Measurements from ENCODE around the gene GZMH. TPM values are rescaled to one million over a fixed set of nuclear protein-coding genes. Genes with fewer than 3 reads are reported as not detected.

Gene GZMH
- polyA plus RNA-seq, 3 donors, result 0.15 to 1.6 (median 0.94) TPM

GRCh38 chr14:24563505-24563904, 46.0 kb downstream of the GZMH start:
- H3K4me3 ChIP-seq (replicated peaks in 1 of 3; ENCODE audit: low read depth in 2 of 3, low read length in 3 of 3), result no peak overlapping the region
- Mint-ChIP-seq H3K27me3 (ENCODE audit: low read depth in 3 of 3) (peaks cover 0 to 5% (median 1%) of the 10 kb centered on the region in 3 donors), H3K4me3 (no peak overlapping the region), H3K27ac (no peak overlapping the region), H3K4me1 (no peaks in the 10 kb centered on the region), H3K36me3 (no peaks in the 10 kb centered on the region), H3K9me3 (peaks cover 17 to 31% (median 22%) of the 10 kb centered on the region in 7 donors)
- no peak overlapping the region for H3K9ac ChIP-seq (ENCODE audit: insufficient read depth, low read length, poor library complexity, severe bottlenecking)
- H3K27ac ChIP-seq (ENCODE audit: low read depth in 1 of 2, low read length in 2 of 2), result no peak overlapping the region
- no peak overlapping the region for H3K4me2 ChIP-seq (replicated peaks; ENCODE audit: extremely low read depth, low read length, poor library complexity, severe bottlenecking)
- 100% methylated on average over 1 of the region's 3 CpGs for WGBS (ENCODE audit: insufficient coverage)
- H4K20me1 ChIP-seq (ENCODE audit: insufficient read depth, low read length), result no peaks in the 10 kb centered on the region
- no peaks in the 10 kb centered on the region for H3K36me3 ChIP-seq (replicated peaks in 1 of 2; ENCODE audit: control insufficient read depth in 1 of 2, insufficient read depth in 2 of 2, low read length in 2 of 2)
- no peaks in the 10 kb centered on the region for H3K27me3 ChIP-seq (ENCODE audit: control insufficient read depth in 2 of 2, insufficient read depth in 2 of 2, low read length in 2 of 2)
- H3K9me3 ChIP-seq (replicated peaks in 1 of 2; ENCODE audit: control insufficient read depth in 1 of 2, insufficient read depth in 1 of 2, low read length in 2 of 2), result peaks cover 17 to 27% of the 10 kb centered on the region in 2 donors
- no peaks in the 10 kb centered on the region for H3K79me2 ChIP-seq (ENCODE audit: insufficient read depth, low read length)
- H3K4me1 ChIP-seq (ENCODE audit: control insufficient read depth in 1 of 2, insufficient read depth in 2 of 2, low read length in 2 of 2), result no peaks in the 10 kb centered on the region
- DNase-seq, result no peak
- intact Hi-C loops (cut with micrococcal nuclease), result no loop called here
- no peak for TF ChIP-seq CTCF (IDR thresholded peaks at IDR 0.05)
- H2AFZ ChIP-seq (ENCODE audit: insufficient read depth, low read depth, low read length, poor library complexity, severe bottlenecking), result no peak overlapping the region

GRCh38 chr14:24556756-24557155, 52.7 kb downstream of the GZMH start:
- no peak overlapping the region for H3K4me2 ChIP-seq (replicated peaks; ENCODE audit: extremely low read depth, low read length, poor library complexity, severe bottlenecking)
- H3K9me3 Mint-ChIP-seq, result peaks cover 0 to 4% (median 2%) of the 10 kb centered on the region in 7 donors
- no peaks in the 10 kb centered on the region for H3K4me1 Mint-ChIP-seq
- no peak for TF ChIP-seq CTCF (IDR thresholded peaks at IDR 0.05)
- no CpG with 5 or more reads among the region's 4 CpGs for WGBS (ENCODE audit: insufficient coverage)
- H3K27me3 ChIP-seq (ENCODE audit: control insufficient read depth in 2 of 2, insufficient read depth in 2 of 2, low read length in 2 of 2), result no peaks in the 10 kb centered on the region
- no peaks in the 10 kb centered on the region for H3K79me2 ChIP-seq (ENCODE audit: insufficient read depth, low read length)
- H3K9ac ChIP-seq (ENCODE audit: insufficient read depth, low read length, poor library complexity, severe bottlenecking), result no peak overlapping the region
- H3K4me3 ChIP-seq (replicated peaks in 1 of 3; ENCODE audit: low read depth in 2 of 3, low read length in 3 of 3), result no peak overlapping the region
- no peaks in the 10 kb centered on the region for H3K36me3 ChIP-seq (replicated peaks in 1 of 2; ENCODE audit: control insufficient read depth in 1 of 2, insufficient read depth in 2 of 2, low read length in 2 of 2)
- H3K27ac Mint-ChIP-seq, result no peak overlapping the region
- no peak overlapping the region for H3K4me3 Mint-ChIP-seq
- H3K4me1 ChIP-seq (ENCODE audit: control insufficient read depth in 1 of 2, insufficient read depth in 2 of 2, low read length in 2 of 2), result no peaks in the 10 kb centered on the region
- no peak for DNase-seq
- H3K36me3 Mint-ChIP-seq, result no peaks in the 10 kb centered on the region
- no peak overlapping the region for H3K27ac ChIP-seq (ENCODE audit: low read depth in 1 of 2, low read length in 2 of 2)
- intact Hi-C loops (cut with micrococcal nuclease), result no loop called here
- H4K20me1 ChIP-seq (ENCODE audit: insufficient read depth, low read length), result no peaks in the 10 kb centered on the region
- H2AFZ ChIP-seq (ENCODE audit: insufficient read depth, low read depth, low read length, poor library complexity, severe bottlenecking), result no peak overlapping the region
- H3K27me3 Mint-ChIP-seq (ENCODE audit: low read depth in 3 of 3), result peaks cover 0 to 1% (median 0%) of the 10 kb centered on the region in 3 donors
- no peaks in the 10 kb centered on the region for H3K9me3 ChIP-seq (replicated peaks in 1 of 2; ENCODE audit: control insufficient read depth in 1 of 2, insufficient read depth in 1 of 2, low read length in 2 of 2)

Other genes with a start within 250 kb of the GZMH start
- gene NFATC4, start 241.5 kb downstream of the GZMH start, polyA plus RNA-seq, result not detected
- gene NYNRIN, start 210.7 kb downstream of the GZMH start, polyA plus RNA-seq, result under 1 TPM; 0.18 to 0.84 (median 0.40) TPM
- gene CBLN3, start 180.0 kb downstream of the GZMH start, polyA plus RNA-seq, result 1 to 10 TPM in 1 of 3 donors, under 1 TPM in 1, not detected in 1; 0.07 to 1.1 TPM
- gene KHNYN, start 179.7 kb downstream of the GZMH start, polyA plus RNA-seq, result 10 to 100 TPM; 12.4 to 39.8 (median 16.0) TPM
- gene SDR39U1, start 166.9 kb downstream of the GZMH start, polyA plus RNA-seq, result 100 to 1,000 TPM in 1 of 3 donors, 10 to 100 TPM in 2; 37.3 to 110 (median 39.2) TPM
- not detected for gene CMA1, start 101.4 kb downstream of the GZMH start, polyA plus RNA-seq
- under 1 TPM; 0.16 to 0.89 (median 0.40) TPM for gene CTSG, start 33.4 kb downstream of the GZMH start, polyA plus RNA-seq
- gene GZMB, start 24.5 kb upstream of the GZMH start, polyA plus RNA-seq, result 1 to 10 TPM in 2 of 3 donors, not detected in 1; 1.0 to 1.3 TPM

All from CD14-positive monocyte (primary cell).